GM21723 (cell line): Measurements from ENCODE around the gene HSPB8.

Source experiments
- ATAC-seq: cut with Tn5 transposase; IDR thresholded peaks from one replicate; pipeline ENCODE4 v1.9.1; 2021; ENCODE audit warnings: mild to moderate bottlenecking, moderate library complexity; ENCODE audit not compliant: unreplicated experiment

HSPB8 gene

DNA sequence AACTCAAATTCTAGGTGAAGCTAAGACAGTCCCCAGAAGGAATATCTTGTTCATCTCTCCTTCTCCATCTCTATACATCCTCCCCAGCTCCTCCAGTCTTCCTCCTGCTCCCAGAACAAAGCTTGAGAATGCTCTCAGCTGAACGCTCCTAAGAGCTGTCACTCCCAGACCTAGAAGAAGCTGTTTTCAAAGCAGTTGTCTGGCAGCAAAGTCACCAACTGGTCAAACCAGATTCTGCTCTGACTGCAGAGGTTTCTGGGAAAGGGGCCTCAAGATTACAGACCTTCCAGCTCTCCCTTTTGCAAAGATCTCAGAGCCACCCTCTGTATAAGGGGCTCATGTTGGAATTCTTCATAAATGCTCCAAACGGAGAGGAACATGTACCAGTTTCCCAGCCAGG, 9.6 kb upstream of the HSPB8 start:
- no peak for ATAC-seq

DNA sequence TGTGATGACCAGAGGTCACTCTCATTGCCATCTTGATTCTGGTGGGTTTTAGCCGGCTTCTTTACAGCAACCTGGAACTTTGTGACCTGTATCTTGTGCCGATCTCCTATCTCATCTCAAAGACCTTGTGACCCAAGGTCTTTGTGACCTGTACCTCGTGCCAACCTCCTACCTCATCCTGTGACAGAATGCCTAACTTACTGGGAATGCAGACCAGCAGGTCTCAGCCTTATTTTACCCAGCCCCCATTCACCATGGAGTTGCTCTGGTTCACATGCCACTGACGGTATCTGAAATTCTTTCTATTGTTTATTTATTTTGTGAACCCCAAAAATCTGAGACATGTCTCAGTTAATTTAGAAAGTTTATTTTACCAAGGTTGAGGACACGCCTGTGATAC, 7.4 kb upstream of the HSPB8 start:
- no peak for ATAC-seq

DNA sequence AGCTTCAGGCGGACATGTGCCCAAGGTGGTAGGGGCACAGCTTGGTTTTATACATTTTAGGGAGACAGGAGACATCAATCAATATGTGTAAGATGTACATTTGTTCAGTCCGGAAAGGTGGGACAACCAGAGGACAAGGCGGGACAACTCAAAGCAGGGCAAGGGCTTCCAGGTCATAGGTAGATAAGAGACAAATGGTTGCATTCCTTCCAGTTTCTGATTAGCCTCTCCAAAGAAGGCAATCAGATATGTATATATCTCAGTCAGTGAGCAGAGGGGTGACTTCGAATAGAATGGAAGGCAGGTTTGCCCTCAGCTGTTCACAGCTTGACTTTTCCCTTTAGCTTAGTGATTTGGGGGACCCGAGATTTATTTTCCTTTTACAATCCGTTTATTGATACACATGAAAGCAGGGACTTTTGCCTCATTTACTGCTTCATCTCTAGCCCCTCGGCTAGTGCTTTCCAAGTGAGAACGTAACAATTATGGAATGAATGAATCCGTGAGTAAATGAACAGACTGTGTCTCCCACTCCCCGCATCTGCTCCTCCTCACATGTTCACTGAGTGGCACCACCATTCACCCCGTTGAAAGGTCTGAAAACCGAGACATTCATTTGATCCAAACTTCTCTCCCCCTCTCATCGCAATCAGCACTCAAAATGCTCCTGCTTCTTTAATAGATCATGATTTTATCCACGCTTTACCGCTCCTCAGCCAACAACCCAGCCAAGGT, 6.9 kb upstream of the HSPB8 start:
- no peak for ATAC-seq

DNA sequence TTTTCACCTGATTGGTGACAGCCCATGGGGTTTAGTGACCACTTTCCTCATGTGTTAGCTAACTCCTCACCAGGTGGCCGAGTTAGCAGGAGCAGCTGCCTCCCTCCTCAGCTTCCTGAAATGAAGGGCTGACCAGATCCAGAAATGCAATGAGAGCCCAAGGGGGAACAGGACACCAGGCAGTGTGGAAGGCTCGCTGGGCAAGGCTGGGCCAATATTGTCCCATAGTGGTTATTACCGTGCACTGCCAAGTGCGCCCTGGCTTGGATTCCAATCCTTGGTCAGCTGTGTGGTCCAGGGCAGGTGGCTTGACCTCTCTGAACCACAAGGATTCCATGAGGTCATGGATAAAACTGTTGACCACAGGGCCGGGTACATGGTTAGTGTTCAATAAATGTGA, 3.6 kb upstream of the HSPB8 start:
- ATAC-seq: no peak

DNA sequence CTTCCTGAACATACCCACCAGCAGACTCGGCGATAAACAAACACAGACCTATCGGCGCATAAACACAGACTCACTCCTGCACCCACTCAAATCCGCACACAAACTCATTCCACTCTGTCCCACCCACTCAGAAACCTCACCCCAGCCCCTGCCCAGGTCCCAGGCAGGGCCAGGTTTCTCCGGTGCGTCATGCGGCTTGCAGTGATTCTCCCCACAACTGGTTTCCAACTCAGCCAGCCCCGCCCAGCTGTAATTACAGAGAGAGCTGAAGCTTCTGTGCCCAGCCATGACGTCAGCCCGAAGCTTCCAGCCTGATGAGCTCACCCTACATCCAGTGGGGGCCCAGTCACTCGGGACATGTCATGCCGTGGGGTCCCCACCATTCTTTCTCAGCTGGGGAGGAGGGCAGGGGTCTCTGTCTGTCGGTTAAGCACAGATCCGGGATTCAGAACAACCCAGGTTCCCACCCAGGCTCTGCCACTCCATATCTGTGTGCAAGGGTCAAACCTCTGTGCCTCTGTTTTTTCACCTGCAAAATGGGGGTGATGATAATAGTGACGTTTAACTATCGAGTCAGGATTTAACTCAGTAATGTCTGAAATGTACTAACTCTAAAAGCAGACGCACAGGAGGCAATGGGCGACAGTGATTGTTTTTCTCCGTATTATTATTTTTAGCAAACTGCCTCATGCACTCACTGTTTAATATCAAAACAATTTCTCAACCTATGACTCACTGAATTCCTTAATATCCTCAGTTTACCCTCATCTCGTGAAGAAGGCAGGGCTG, 2.3 kb upstream of the HSPB8 start:
- no peak for ATAC-seq

DNA sequence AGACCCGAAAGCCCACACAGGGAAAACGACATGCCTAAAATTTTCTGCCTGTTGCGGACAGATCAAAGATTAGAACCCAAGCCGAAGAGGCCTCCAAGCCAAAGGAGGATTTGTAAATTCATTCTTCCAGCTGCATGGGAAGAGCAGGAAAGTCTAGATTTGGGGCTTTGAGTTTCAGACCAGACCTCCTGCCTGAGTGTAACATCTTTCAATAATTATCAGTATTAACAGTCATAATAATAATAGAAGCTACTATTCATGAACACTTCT, 1.7 kb upstream of the HSPB8 start:
- no peak for ATAC-seq

DNA sequence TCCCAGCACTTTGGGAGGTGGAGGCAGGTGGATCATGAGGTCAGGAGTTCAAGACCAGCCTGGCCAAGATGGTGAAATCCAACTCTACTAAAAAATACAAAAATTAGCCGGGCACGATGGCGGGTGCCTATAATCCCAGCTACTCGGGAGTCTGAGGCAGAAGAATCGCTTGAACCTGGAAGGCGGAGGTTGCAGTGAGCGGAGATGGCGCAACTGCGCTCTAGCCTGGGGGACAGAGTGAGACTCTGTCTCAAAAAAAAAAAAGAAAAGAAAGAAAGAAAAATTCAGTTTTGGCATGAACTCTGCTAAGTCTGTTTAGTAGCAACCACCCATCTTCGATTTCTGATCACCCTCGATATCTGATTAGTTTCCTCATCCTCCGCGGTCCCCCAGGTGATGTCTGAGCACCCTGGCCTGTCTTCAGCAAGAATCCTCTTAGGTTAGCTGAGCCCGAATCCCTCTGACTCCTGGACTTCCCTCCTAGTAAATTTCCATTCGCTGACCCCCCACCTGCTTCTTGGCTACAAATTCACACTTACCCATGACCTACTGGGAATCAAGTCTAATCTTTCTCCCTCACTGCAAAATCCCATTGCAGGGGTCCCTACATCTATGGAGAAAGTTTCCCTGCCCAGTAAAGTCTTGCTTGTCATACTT, 879 bp upstream of the HSPB8 start:
- no peak for ATAC-seq

DNA sequence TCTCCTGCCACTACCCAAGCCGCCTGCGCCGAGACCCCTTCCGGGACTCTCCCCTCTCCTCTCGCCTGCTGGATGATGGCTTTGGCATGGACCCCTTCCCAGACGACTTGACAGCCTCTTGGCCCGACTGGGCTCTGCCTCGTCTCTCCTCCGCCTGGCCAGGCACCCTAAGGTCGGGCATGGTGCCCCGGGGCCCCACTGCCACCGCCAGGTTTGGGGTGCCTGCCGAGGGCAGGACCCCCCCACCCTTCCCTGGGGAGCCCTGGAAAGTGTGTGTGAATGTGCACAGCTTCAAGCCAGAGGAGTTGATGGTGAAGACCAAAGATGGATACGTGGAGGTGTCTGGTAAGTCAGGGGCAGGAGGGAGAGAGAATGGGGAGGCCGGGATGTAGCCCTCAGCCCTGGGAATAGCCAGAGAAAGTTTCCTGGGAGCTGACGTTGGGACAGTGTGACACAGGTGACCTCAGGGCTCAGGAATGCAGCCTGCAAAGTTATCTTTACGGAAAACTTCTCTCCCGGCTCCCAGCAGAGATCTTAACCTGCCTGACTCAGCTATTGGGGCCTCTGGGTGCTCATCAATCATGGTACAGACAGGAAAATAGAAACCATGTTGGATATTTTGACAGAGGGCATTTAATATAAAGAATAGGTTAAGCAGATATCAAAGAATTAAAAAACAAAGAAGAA, 747 bp downstream of the HSPB8 start:
- no peak for ATAC-seq

DNA sequence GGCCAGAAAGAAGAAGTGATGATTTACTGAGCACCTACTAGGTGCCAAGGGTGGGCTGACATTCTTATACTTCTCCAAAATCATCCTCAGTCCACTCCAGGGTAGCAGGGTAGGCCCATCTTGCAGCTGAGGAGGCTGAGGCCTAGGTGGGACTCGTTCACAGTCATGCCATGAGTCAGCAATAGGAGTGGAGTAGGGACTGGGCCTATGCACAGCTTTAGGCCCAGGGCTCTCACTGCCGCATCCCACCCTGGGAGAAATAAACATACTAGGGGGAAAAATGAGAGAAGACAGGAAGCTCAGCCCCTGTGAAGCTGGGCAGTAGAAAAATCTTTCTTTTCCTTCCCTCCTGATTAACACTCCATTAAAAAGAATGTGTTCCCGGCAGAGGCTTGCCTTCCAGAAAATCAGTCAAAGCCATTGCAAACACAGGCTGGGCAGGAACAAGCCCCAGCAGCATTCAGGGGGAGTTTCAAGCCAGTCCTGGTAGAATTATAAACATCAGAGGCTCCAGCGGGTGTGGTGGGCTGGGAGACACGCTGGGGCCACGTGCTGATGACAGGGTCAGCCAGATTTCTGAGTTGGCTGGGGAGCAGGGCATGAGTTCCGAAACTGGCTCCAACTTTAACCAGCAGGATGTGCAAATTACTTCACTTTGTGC, 1.8 kb downstream of the HSPB8 start:
- ATAC-seq: no peak

DNA sequence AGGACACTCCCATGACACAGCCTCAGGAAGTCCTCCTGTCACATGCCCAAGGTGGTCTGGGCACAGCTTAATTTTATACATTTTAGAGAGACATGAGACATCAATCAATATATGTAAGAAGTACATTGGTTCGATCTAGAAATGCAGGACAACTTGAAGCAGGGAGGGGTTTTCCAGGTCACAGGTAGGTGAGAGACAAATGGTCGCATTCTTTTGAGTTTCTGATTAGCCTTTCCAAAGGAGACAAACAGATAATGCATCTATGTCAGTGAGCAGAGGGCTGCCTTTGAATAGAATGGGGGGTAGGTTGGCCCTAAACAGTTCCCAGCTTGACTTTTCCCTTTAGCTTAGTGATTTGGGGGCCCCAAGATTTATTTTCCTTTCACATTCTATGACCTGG, 2.5 kb downstream of the HSPB8 start:
- no peak for ATAC-seq

DNA sequence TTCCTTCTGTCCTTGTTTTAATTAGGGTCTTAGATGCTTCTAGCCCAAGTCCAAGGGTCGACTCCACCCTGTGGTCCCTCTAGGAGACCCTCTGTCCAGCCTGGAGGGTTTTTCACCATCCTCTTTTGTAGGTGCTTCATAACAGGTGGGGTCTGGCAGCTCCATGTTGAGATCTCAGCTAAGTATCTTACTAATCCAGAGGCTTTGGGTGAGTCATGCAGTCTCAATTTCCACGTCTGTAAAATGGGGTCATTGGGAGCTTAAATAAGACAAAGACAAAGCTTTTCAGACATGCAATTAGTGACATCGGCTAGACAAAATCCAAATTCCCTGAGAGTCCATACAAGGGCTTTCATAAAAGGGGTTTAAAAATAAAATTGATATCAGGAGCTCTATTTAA, 3.2 kb downstream of the HSPB8 start:
- ATAC-seq: no peak

DNA sequence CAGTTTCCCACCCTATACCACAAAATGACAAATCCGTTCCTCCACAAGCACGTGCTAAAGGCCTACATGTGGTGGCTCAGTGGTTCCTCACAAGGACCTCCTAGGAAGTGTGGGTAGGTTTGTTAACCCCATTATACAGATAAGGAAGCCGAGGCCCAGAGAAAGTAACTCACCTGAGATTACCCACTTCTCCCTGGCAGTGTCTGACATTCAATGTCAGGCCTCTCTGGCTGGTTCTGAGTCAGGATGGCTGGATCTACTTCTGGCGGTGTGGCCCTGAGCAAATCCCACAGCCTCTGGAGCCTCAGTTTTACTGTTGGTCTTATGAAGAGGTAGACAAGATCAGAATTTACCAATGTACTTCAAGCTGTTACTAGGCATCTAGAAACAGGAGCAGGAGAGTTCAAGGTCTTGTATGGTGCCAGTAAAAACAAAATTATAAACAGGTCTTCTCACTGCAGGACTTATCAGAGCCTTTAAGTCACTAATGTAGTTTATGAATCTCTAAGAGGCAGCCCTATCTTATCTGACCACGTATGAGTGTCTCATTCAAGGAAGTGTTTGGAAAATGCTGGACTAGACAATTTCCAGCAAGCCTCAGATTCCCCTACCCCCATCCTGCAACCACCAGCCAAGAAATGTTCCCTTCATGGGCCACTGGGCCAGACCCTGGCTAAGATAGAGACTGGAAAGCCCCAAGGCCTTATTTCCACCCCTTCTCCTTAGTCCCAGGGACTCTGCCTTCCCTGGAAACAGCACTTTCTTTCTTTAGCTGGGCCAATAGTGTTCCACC, 4.2 kb downstream of the HSPB8 start:
- ATAC-seq: no peak

DNA sequence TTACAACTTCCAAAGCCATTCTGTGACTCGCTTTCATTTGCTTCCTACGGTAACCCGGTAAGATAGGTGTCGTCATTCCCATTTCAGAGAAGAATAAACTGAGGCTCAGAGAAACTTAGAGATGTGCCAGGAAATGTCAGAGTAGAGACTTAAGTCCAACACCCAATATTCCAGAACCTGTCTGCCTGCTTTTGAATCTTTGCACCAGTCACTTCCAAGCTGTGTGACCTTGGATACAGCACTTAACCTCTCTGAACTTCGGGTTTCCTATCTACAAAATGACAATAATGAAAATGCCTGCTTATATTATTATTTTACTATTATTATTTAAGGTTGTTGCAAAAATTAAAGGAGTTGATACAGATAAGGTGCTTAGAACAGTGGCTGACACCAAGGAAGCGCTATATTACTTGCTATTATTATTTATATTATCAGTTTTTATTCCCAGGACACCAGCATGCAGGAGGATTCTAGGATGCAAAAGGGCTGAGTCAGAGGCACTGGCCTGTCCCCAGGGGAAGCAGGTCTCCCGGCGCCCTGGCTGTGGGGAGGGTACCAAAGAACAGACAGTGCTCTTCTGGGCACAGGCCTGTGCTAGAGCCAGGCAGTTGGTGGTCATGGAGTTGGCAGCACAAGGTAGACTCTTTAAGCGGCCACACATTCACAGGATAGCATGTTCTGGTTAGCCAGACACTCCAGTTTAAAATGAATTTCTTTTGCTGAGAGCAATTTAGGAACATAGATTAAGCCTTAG, 5.4 kb downstream of the HSPB8 start:
- no peak for ATAC-seq

DNA sequence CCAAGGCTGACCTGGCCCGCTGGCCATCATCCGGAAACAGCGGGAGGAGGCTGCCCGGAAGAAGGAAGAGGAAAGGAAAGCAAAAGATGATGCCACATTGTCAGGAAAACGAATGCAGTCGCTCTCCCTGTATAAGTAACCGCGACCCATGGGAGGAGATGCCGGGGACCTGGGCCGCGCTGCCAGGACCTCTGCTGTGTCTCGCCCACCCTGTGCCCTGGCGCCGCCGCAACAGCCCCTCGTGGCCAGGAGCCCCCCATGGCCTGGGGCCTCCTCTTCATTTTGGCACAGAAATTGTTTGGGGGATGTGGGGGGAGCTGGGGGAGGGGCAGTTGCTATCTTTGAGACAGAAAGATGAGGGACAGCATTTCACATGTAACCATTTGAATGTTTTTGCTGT, 16.5 kb downstream of the HSPB8 start:
- no peak for ATAC-seq

DNA sequence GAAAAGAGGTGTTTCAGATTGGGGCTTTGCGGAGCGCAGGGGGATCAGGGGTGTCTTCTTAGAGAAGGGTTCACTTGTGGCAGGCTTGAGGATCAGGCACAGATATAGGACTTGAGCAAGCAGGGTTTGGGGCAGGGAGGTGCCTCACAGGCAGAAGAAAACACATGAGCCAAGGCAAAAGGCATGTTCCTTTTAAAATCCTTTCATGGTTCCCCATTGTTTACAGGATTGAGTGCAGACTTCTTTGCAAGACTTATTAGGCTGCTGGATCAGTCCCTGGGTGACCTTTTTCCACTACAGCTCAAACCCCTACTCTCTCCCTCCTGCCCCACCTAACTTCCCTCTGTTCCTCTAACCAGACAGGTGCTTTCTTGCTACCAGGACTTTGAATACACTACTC, 19.7 kb downstream of the HSPB8 start:
- no peak for ATAC-seq

DNA sequence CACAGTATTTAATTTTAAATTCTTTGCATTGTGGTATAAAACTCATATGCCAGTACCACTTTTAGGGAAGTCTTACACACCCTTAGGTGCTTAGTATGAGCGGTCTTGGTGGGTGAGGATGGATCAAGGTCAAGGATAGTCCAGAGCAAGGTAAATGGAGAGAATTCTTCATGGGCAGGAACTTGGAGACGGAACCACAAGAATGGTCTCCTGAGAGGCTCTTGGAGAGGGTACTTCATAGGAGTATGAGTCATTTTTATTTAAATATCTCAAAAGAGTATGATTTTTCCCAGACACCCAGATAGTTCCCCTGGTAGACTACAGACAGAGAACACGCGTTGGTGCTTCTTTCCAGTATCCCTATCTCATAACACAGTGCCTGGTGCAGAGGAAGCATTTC, 21.9 kb downstream of the HSPB8 start:
- no peak for ATAC-seq

DNA sequence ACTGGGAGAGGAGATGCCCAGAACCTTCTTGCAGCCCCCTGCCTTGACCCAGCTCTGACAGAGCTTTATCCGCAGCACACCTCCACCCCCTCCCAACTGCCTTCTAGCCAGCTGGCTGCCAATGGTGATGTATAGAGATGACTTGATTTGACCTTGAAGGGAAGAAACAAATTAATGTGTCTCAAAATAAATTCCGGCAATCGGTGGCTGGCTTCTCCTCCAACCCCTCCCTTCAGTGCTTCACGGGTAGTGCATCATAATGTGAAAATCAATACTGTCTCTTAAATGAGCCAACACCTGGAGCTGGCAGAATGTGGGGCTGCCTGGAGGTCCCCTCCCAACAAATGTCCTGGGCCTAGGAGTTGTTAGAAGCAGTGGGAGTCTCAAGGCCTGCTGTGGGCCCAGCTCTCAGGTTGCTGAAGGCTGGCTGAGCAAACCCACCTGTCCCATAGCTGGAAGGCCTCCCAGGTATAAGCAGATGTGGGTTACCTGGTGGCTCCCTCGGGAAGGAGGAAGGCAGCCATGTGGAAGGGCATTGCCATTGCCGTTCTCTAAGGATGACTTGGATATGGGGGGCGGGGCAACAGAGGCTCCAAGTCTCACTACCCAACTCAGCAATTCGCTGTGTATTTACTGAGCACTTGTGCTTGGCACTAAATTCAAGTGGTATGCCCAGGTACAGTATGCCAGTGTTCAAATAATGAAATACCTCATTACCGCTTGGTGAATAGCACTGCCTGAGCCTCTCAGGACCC, 23.2 kb downstream of the HSPB8 start:
- ATAC-seq: no peak

DNA sequence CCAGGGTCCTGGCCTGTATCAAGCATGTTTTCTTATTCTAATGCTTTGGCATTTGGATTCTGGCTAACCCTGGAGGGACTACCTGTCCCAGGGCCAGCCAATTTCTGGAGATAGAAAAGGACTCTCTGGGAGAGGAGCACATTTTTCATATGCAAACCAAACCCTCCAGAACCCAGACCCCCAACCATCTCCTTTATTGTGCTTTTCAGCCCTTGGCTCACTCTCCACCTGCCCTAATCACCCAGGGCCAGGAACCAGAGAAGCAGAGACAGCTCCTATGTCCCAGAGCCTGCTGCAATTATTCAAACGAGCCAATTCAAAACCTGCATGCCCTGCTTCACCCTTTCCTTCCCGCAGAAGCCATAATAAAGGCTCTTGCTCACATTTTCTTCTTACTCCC, 23.8 kb downstream of the HSPB8 start:
- no peak for ATAC-seq

DNA sequence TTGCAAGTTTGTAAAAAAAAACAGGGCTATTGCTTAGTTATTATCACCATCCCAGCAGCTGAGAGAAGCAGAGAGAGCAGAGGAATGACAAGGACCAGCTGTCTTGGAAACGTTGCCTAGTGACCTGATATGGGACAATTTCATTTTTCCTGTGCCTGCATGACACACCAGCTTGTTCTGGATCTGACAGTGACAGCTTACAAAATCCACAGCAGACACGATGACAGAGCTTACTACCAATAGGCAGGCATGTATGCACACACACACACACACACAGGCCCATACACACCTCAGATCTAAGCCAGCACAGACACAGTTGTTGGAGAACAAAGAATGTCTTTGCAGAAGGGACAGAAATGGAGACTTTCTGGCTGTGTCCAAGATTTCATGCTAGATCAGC, 25.4 kb downstream of the HSPB8 start:
- no peak for ATAC-seq
